Tibial artery (tissue), 4 donors: ENCODE measurements around the gene ARHGAP9.
A peak's percentile ranks its signal among the peaks of the same experiment; 100 is the strongest.

ENCODE experiments used
- DNase-seq, 2 donors: peaks; one replicate each; pipeline ENCODE4 v3.0.0-alpha.2; 2019
- H3K27ac ChIP-seq, 2 donors: fragments of 200-600 bp; sonication (generic) in 1 of 2; 1 replicate in 1 of 2; 2 replicates in 1 of 2; pipeline ENCODE4 v1.5.1; 2018 to 2019; ENCODE audit warnings: mild to moderate bottlenecking in 1 of 2
- H3K27me3 ChIP-seq, 2 donors: fragments of 200-600 bp; sonication (generic) in 1 of 2; one replicate each; pipeline versions ENCODE4 v1.5.1 to v1.6.0; 2016 to 2019
- H3K36me3 ChIP-seq, 3 donors: fragments of 200-600 bp; sonication (generic) in 2 of 3; one replicate each; pipeline ENCODE4 v1.5.1; 2016 to 2019; ENCODE audit warnings: mild to moderate bottlenecking in 2 of 3
- H3K4me1 ChIP-seq, 4 donors: fragments of 200-600 bp; sonication (generic) in 2 of 4; 1 replicate in 3 of 4; 2 replicates in 1 of 4; pipeline ENCODE4 v1.5.1; 2016 to 2019
- H3K4me3 ChIP-seq, 2 donors: fragments of 200-600 bp; sonication (generic) in 1 of 2; 1 replicate in 1 of 2; 2 replicates in 1 of 2; pipeline ENCODE4 v1.5.1; 2018 to 2019; ENCODE audit warnings: mild to moderate bottlenecking in 2 of 2
- H3K9me3 ChIP-seq, 3 donors: fragments of 200-600 bp; sonication (generic) in 1 of 3; one replicate each; pipeline ENCODE4 v1.5.1; 2016 to 2019
- CTCF ChIP-seq, 2 experiments: fragments of 200-600 bp in 1 of 2; fragments of 450-650 bp in 1 of 2; IDR thresholded peaks; one replicate each; pipeline ENCODE4 v1.5.1; 2017 to 2019; ENCODE audit warnings: antibody characterized with exemption in 2 of 2, mild to moderate bottlenecking in 1 of 2, moderate library complexity in 1 of 2
- intact Hi-C: fragments of 100-400 bp; cut with DNase I; formaldehyde crosslinking; loops from one replicate; pipeline ENCODE4 v1.15.0; 2023; ENCODE audit warnings: low total_unique reads

ARHGAP9 gene

DNA sequence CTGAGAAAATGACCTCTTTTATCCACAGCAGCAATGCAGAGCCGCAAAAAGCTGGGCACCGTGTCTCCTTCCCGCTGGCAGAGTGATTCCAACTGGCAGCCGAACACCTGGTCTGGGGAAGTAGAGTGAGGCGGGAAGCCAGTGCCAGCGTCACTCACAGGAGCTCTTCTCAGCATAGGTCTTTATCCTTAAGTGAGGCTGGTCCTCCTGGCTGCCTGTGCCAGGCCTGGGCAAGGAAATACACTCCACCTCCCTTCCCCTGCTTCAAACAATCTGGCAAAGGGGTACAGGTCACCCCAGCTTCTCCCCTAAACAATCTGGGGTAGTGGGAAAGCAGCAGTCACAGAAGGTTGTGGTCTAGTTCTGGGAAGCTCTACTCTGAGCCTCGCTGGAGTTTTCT lies 4.8 kb downstream of the ARHGAP9 start:
- no peaks in the 10 kb centered on the region for H3K9me3 ChIP-seq
- H3K4me1 ChIP-seq, result peaks cover 0 to 19% (median 14%) of the 10 kb centered on the region in 4 donors
- H3K36me3 ChIP-seq, result no peaks in the 10 kb centered on the region
- intact Hi-C loops, result no loop called here
- H3K4me3 ChIP-seq, result peak overlapping the region in 1 of 2 donors; percentile 52
- no peak for TF ChIP-seq CTCF (IDR thresholded peaks at IDR 0.05)
- no peak overlapping the region for H3K27ac ChIP-seq
- no peak for DNase-seq
- H3K27me3 ChIP-seq, result peaks cover 0 to 81% of the 10 kb centered on the region in 2 donors

GRCh38 chr12:57474430-57474829 lies 5.2 kb downstream of the ARHGAP9 start:
- Histone ChIP-seq H3K27me3 (peaks cover 0 to 81% of the 10 kb centered on the region in 2 donors), H3K36me3 (no peaks in the 10 kb centered on the region), H3K27ac (no peak overlapping the region), H3K9me3 (no peaks in the 10 kb centered on the region), H3K4me3 (no peak overlapping the region), H3K4me1 (peaks cover 0 to 19% (median 14%) of the 10 kb centered on the region in 4 donors)
- DNase-seq, result no peak
- intact Hi-C loops, result no loop called here
- TF ChIP-seq CTCF (IDR thresholded peaks at IDR 0.05), result no peak

- H3K9me3 ChIP-seq, result no peaks in the 10 kb centered on the region
- peaks cover 0 to 80% of the 10 kb centered on the region in 2 donors for H3K27me3 ChIP-seq
- no peak for DNase-seq
- H3K4me1 ChIP-seq, result peaks cover 0 to 19% (median 14%) of the 10 kb centered on the region in 4 donors
- TF ChIP-seq CTCF (IDR thresholded peaks at IDR 0.05), result no peak
- intact Hi-C loops, result no loop called here
- no peak overlapping the region for H3K27ac ChIP-seq
- no peaks in the 10 kb centered on the region for H3K36me3 ChIP-seq
- no peak overlapping the region for H3K4me3 ChIP-seq
Measured at GRCh38 chr12:57473886-57474285, 5.8 kb downstream of the ARHGAP9 start.

GRCh38 chr12:57473392-57473791 lies 6.3 kb downstream of the ARHGAP9 start:
- Histone ChIP-seq H3K27me3 (peaks cover 0 to 76% of the 10 kb centered on the region in 2 donors), H3K4me1 (peaks cover 0 to 19% (median 14%) of the 10 kb centered on the region in 4 donors), H3K27ac (no peak overlapping the region), H3K36me3 (no peaks in the 10 kb centered on the region), H3K4me3 (no peak overlapping the region), H3K9me3 (no peaks in the 10 kb centered on the region)
- intact Hi-C loops, result no loop called here
- TF ChIP-seq CTCF (IDR thresholded peaks at IDR 0.05), result no peak
- no peak for DNase-seq

DNA sequence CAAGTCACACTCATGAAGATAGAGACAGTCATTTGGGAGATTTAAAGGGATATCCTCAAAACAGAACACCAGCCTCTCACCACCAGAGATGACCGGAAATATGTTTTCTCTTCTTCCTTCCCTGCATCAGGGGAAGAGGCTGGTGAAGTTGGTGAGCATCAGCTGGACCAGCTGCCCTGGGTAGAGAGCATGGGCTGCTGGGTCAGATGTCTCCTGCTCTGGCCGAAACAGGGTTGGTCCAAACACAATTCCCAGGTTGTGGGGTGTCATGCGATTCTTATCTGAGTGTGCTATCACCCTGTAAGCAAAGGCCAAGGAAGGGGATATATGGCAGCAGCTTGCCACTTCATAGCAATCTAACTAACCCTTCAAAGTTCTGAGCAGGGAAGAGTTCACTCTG lies 7.3 kb downstream of the ARHGAP9 start:
- no peak for TF ChIP-seq CTCF (IDR thresholded peaks at IDR 0.05)
- Histone ChIP-seq H3K4me1 (peaks cover 0 to 19% (median 14%) of the 10 kb centered on the region in 4 donors), H3K4me3 (no peak overlapping the region), H3K27me3 (peaks cover 0 to 70% of the 10 kb centered on the region in 2 donors), H3K36me3 (no peaks in the 10 kb centered on the region), H3K27ac (no peak overlapping the region), H3K9me3 (no peaks in the 10 kb centered on the region)
- intact Hi-C loops, result no loop called here
- DNase-seq, result no peak

DNA sequence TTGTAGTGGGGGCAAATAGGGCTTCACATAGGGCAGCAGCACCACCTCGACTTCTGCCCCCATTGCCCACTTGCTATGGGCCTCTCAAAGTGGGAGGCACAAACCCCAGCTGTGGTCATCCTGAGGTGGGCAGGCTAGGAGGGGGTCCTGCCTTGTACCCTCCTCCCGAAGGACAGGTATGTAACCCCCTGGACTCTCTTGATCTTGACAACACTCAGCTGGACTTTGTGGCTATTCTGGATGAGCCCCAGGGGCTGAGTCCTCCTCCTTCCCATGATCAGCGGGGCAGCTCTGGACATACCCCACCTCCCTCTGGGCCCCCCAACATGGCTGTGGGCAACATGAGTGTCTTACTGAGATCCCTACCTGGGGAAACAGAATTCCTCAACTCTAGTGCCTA lies 8.0 kb downstream of the ARHGAP9 start:
- no peak for DNase-seq
- TF ChIP-seq CTCF (IDR thresholded peaks at IDR 0.05), result no peak
- Histone ChIP-seq H3K27me3 (peaks cover 0 to 63% of the 10 kb centered on the region in 2 donors), H3K4me3 (no peak overlapping the region), H3K4me1 (peaks cover 0 to 19% (median 14%) of the 10 kb centered on the region in 4 donors), H3K36me3 (no peaks in the 10 kb centered on the region), H3K27ac (no peak overlapping the region), H3K9me3 (no peaks in the 10 kb centered on the region)
- intact Hi-C loops, result no loop called here
